SU-DHL-6 (cell line): Measurements from ENCODE around the gene YEATS4.

Source experiments
- H2AFZ ChIP-seq: fragments of 200-600 bp; sonication (generic); 2 replicates; pipeline ENCODE4 v1.6.1; 2014; ENCODE audit warnings: low read depth, mild to moderate bottlenecking, moderate library complexity, mixed read lengths, antibody characterized with exemption, low read length; ENCODE audit not compliant: severe bottlenecking
- H3F3A ChIP-seq: fragments of 200-600 bp; shearing (Covaris generic); 2 replicates; pipeline ENCODE4 v1.6.0; 2016; ENCODE audit warnings: antibody characterized with exemption, mild to moderate bottlenecking; ENCODE audit not compliant: insufficient read depth
- H3K27ac ChIP-seq: fragments of 200-600 bp; sonication (generic); 2 replicates; pipeline ENCODE4 v1.5.1; 2016; ENCODE audit warnings: low read depth, mild to moderate bottlenecking, low read length, moderate library complexity, mixed read lengths
- H3K27me3 ChIP-seq: fragments of 200-600 bp; sonication (generic), shearing (Covaris generic); 2 replicates; pipeline ENCODE4 v1.6.0; 2014; ENCODE audit warnings: mild to moderate bottlenecking, low read length
- H3K36me3 ChIP-seq: fragments of 200-600 bp; sonication (generic); 2 replicates; pipeline ENCODE4 v1.6.1; 2014; ENCODE audit warnings: mild to moderate bottlenecking, low read length, mixed read lengths
- H3K4me2 ChIP-seq: fragments of 300-600, 200-600 bp; shearing (Covaris generic), sonication (generic); 2 replicates; pipeline ENCODE4 v1.6.0; 2014; ENCODE audit warnings: low read length, low read depth, mild to moderate bottlenecking; ENCODE audit not compliant: poor library complexity, severe bottlenecking
- H3K4me3 ChIP-seq: fragments of 200-600 bp; sonication (generic); 2 replicates; pipeline ENCODE4 v1.5.1; 2014; ENCODE audit warnings: antibody characterized with exemption, low read length, mild to moderate bottlenecking, mixed read lengths; ENCODE audit not compliant: insufficient read depth, poor library complexity, severe bottlenecking
- H3K79me2 ChIP-seq: fragments of 200-600 bp; sonication (generic); 2 replicates; pipeline ENCODE4 v1.6.1; 2014; ENCODE audit warnings: mild to moderate bottlenecking, low read length, moderate library complexity; ENCODE audit not compliant: insufficient read depth
- H3K9ac ChIP-seq: fragments of 200-600 bp; sonication (generic); 2 replicates; pipeline ENCODE4 v1.7.0; 2014; ENCODE audit warnings: mild to moderate bottlenecking, low read length
- H3K9me2 ChIP-seq: fragments of 200-600 bp; sonication (generic); replicated peaks from 2 replicates; pipeline ENCODE4 v1.6.1; 2014; ENCODE audit warnings: low read length; ENCODE audit not compliant: insufficient read depth
- H3K9me3 ChIP-seq: fragments of 200-600 bp; sonication (generic); 2 replicates; pipeline ENCODE4 v1.6.1; 2014; ENCODE audit warnings: low read length, mixed read lengths; ENCODE audit not compliant: insufficient read depth
- H4K20me1 ChIP-seq: fragments of 200-600 bp; sonication (generic); 2 replicates; pipeline ENCODE4 v1.6.1; 2014; ENCODE audit warnings: low read depth, mild to moderate bottlenecking, antibody characterized with exemption, low read length, moderate library complexity, mixed read lengths
- EZH2phosphoT487 ChIP-seq: fragments of 200-600 bp; sonication (generic), shearing (Covaris generic); conservative IDR thresholded peaks from 2 replicates; pipeline ENCODE4 v1.6.1; 2018; ENCODE audit warnings: mild to moderate bottlenecking, antibody characterized with exemption, low read length, moderate library complexity, mixed read lengths
- TF ChIP-seq, protein P1 (sequence below): fragments of 200-600 bp; sonication (generic); IDR thresholded peaks from one replicate; pipeline ENCODE4 v1.5.1; 2017; ENCODE audit warnings: antibody characterized with exemption, mild to moderate bottlenecking, low read length, moderate library complexity; ENCODE audit not compliant: insufficient read depth, poor library complexity, severe bottlenecking

YEATS4 gene

DNA sequence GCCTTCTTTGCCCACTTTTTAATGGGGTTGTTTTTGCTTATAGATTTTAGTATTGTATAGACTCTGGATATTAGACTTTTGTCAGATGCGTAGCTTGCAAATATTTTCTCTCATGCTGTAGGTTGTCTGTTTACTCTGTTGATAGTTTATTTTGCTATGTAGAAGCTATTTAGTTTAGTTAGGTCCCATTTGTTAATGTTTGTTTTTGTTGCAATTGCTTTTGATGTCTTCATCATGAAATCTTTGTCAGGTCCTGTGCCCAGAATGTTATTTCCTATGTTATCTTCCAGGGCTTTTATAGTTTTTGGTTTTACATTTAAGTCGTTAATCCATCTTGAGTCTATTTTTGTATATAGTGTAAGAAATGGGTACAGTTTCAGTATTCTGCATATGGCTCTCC is 41.3 kb upstream of the YEATS4 start:
- H3K79me2 ChIP-seq = no peaks in the 10 kb centered on the region
- TF ChIP-seq, protein P1, sequence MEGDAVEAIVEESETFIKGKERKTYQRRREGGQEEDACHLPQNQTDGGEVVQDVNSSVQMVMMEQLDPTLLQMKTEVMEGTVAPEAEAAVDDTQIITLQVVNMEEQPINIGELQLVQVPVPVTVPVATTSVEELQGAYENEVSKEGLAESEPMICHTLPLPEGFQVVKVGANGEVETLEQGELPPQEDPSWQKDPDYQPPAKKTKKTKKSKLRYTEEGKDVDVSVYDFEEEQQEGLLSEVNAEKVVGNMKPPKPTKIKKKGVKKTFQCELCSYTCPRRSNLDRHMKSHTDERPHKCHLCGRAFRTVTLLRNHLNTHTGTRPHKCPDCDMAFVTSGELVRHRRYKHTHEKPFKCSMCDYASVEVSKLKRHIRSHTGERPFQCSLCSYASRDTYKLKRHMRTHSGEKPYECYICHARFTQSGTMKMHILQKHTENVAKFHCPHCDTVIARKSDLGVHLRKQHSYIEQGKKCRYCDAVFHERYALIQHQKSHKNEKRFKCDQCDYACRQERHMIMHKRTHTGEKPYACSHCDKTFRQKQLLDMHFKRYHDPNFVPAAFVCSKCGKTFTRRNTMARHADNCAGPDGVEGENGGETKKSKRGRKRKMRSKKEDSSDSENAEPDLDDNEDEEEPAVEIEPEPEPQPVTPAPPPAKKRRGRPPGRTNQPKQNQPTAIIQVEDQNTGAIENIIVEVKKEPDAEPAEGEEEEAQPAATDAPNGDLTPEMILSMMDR = no peak
- no peak for TF ChIP-seq EZH2phosphoT487
- no peak overlapping the region for H3K4me2 ChIP-seq
- H3F3A ChIP-seq = no peaks in the 10 kb centered on the region
- no peaks in the 10 kb centered on the region; the same call in 1 of the 2 replicates for H3K9me3 ChIP-seq
- H4K20me1 ChIP-seq = no peaks in the 10 kb centered on the region
- no peaks in the 10 kb centered on the region; the same call in 1 of the 2 replicates for H3K36me3 ChIP-seq
- no peak overlapping the region for H3K4me3 ChIP-seq
- no peak overlapping the region for H3K27ac ChIP-seq
- H3K27me3 ChIP-seq = no peaks in the 10 kb centered on the region
- H2AFZ ChIP-seq = no peak overlapping the region
- no peak overlapping the region for H3K9ac ChIP-seq
- H3K9me2 ChIP-seq = no peaks in the 10 kb centered on the region

DNA sequence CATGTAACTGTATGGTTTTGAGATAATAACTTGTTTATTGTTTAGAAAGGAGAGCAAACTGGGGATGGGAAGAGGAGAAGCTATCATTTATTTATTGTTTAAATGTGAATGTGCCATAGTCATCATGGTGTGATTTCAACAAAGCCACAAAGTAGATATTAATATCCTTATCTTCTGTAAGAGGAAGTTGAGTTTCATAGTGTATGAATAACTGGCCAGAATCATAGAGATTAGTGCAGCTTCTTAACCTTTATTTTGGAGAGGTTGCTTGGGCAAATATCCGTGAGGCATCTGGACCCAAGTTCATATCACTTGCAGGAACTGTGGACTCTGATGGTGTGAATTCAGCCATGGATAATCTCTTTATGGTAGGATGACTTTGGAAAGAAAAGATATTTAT is 38.2 kb upstream of the YEATS4 start:
- Histone ChIP-seq H3K9ac (no peak overlapping the region), H3K4me2 (peak overlapping the region; percentile 29), H3K36me3 (no peaks in the 10 kb centered on the region; the same call in 1 of the 2 replicates), H3K9me3 (no peaks in the 10 kb centered on the region; the same call in 1 of the 2 replicates), H3K27me3 (no peaks in the 10 kb centered on the region), H3K27ac (no peak overlapping the region), H3F3A (no peaks in the 10 kb centered on the region), H3K4me3 (no peak overlapping the region), H4K20me1 (no peaks in the 10 kb centered on the region), H2AFZ (no peak overlapping the region), H3K79me2 (no peaks in the 10 kb centered on the region), H3K9me2 (no peaks in the 10 kb centered on the region)
- no peak for TF ChIP-seq EZH2phosphoT487

DNA sequence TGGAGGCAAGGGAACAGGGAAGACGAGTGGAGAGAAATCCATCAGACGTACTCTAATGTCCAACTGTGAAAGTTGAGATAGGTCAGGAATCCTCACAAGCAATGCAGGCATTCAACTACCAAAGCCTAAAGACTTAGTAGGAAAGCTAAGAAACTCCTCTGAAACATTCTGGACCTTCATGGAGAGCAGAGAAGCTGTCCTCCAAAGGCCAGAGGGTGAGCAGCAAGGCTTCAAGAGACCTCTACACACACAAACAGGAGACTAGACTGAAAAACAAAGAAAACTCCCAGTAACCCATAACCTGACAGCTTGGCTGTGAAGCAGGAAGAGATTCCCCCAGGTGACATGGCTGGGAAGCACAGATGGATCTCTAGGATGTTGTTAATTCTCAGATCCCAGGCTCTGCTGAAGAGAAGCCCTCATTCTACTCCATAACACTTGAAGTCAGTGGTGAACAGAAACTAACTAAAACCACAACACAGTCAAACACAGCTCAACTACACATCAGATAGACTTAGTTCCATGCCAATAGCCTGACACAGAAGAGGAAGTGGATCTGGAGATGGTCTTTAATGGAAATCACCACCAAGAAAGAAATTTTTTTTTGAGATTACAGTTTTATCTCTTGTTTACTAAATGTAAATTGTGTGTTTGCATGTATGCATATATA is 34.6 kb upstream of the YEATS4 start:
- H3K79me2 ChIP-seq = no peaks in the 10 kb centered on the region

DNA sequence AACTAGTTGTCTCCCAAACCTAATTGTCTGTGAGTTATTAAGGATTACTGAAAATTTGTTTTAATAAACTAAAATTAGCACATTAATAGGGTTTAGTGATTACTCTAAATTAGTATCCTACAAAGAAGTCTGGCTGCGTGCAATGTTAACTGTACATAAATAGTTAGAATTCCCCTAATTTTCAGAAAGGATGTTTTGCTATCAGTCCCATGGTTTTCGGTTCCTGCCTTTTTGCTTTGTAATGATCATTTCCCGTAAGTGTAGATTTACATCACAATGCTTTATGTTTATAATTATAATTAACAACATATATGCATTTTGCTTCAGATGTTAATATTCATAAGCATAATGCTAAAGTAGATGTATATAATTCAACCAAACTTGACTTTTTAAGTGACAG is 31.1 kb upstream of the YEATS4 start:
- Histone ChIP-seq H4K20me1 (no peaks in the 10 kb centered on the region), H3K9me2 (no peaks in the 10 kb centered on the region), H3K27me3 (no peaks in the 10 kb centered on the region), H3F3A (no peaks in the 10 kb centered on the region), H3K4me3 (no peak overlapping the region), H3K9ac (no peak overlapping the region), H3K9me3 (no peaks in the 10 kb centered on the region), H3K79me2 (no peaks in the 10 kb centered on the region), H2AFZ (no peak overlapping the region), H3K36me3 (no peaks in the 10 kb centered on the region), H3K27ac (no peak overlapping the region), H3K4me2 (no peak overlapping the region)
- TF ChIP-seq, protein P1 = no peak
- TF ChIP-seq EZH2phosphoT487 = no peak

More for the DNA sequence above, 34.6 kb upstream of the YEATS4 start:
- Histone ChIP-seq H3K9me3 (no peaks in the 10 kb centered on the region; the same call in 1 of the 2 replicates), H2AFZ (no peak overlapping the region), H4K20me1 (no peaks in the 10 kb centered on the region), H3K36me3 (no peaks in the 10 kb centered on the region; the same call in 1 of the 2 replicates), H3K4me3 (no peak overlapping the region), H3K9me2 (no peaks in the 10 kb centered on the region), H3K27me3 (no peaks in the 10 kb centered on the region), H3K27ac (no peak overlapping the region), H3K9ac (no peak overlapping the region), H3F3A (no peaks in the 10 kb centered on the region), H3K4me2 (no peak overlapping the region)
- TF ChIP-seq EZH2phosphoT487 = no peak
